SIG-M5 treated with dmso at 0.1 percent for 504 hours (cell line): ENCODE results near the gene RRAD.

ENCODE experiments used
- DNase-seq: peaks from one replicate; lab custom pipeline; 2025; ENCODE audit not compliant: unreplicated experiment; lab: John Stamatoyannopoulos, UW

Gene RRAD

DNA sequence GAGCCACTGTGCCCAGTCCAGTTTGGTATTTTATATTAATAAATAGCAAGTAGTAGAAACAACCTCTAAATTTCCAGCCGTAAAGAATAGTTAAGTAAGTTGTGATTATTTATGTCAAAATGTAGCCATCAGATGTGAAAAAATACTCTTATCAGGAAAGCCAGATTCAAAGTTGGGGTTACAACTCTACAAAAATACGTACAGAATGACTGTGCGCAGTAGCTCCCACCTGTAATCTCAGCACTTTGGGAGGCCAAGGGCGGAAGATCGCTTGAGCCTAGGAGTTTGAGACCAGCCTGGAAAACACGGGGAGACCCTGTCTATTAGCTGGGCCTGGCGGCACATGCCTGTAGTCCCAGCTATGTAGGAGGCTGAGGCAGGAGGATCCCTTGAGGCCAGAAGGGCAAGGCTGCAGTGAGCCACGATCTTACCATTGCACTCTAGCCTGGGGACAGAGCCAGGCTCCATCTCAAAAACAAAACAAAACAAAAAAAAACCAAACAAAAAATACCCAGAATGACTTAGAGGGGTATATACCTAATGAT lies 43.3 kb downstream of the RRAD start:
- DNase-seq: no peak

DNA sequence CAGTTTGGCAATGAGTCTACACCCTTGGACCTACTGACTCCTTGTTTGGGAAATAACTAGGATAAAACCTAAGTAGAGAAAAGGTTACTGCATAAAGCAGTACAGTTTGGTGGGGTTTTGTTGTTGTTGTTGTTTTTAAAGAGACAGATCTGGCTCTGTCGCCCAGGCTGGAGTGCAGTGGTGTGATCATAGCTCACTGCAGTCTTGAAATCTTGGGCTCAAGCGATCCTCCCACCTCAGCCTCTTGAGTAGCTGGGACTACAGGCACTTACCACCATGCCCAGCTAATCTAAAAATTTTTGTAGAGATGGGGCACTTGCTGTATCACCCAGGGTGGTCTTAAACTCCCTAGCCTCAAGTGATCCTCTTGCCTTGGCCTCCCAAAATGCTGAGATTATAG lies 43.8 kb downstream of the RRAD start:
- DNase-seq: no peak

DNA sequence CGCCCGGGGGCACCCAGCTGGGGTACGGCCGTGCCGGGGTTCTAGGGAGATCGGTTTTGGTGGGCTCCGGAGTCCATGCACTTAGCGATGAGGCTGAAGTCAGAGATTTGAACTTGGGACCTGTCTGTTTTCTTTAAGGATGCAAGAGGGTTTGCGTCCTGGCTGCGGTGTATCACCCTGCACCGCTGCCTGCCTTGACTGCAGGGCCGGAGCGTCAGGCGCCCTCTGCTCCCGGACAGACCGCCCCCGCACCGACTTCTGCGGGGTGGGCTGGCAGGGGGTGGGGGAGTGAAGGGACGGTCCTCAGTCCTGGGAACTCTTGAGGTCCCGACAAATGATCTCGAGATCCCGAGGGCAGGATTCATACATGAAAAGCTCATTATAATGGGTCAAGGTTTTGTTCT lies 44.3 kb downstream of the RRAD start:
- no peak for DNase-seq

DNA sequence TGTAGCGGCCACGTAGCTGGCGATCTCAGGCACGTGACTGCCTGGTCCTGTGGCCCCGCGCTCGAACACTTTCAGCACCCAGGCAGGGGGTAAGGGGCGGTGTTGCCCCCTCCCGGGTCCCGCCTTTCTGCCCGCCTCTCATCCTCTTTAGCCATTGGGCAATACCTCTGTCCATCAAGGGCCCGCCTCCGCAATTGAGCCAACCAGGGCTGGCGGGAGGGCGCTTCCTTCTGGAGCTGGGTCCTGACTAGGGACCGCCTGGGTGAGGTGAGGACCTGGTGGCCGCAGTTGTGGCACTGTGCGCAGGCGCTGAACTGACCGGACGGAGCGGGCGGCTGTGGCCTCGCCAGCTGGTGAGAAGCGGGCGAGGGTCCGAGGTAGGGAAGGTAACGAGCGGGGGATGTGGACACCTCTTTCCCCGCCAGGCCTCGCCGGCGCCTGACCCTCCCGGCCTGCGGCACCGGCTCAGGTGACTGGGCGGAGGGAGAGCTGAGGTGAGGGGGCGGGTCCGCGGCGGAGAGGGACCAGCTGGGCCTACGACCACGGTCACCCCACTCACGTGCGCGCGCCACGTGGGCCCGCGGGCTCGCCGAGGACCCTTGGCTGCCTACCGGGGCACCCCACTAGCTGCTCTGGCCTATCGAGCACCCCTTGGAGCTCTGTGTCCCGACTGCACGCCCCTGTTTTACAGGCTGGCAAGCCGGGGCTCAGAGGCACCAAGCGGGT lies 44.9 kb downstream of the RRAD start, which contains the start of gene PDP2:
Gene PDP2, plus strand, starts transcription at position 228 of the 726 bp plus-strand sequence. CDS start 3,770 bp downstream, outside the sequence.
- DNase-seq: peak; percentile 86

DNA sequence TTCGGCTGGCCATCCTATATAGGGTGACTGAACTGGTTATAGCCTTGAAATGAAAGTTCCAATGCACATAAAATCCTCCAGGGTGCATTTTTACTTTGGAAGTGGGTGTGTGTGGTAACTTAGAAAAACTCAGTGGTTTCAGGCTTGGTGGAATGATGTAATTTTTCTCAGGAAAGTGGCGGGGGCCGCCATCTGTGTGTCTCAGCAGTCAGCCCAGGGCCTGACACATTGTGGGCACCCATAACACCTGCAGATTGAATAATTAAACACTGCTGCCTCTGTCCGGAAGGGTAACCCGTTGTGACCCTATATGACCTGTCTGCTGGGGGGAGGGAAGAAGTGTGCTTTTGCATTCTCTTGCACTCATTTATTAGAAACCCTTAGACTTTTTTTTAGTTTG lies 47.3 kb downstream of the RRAD start:
- DNase-seq: peak; percentile 79

DNA sequence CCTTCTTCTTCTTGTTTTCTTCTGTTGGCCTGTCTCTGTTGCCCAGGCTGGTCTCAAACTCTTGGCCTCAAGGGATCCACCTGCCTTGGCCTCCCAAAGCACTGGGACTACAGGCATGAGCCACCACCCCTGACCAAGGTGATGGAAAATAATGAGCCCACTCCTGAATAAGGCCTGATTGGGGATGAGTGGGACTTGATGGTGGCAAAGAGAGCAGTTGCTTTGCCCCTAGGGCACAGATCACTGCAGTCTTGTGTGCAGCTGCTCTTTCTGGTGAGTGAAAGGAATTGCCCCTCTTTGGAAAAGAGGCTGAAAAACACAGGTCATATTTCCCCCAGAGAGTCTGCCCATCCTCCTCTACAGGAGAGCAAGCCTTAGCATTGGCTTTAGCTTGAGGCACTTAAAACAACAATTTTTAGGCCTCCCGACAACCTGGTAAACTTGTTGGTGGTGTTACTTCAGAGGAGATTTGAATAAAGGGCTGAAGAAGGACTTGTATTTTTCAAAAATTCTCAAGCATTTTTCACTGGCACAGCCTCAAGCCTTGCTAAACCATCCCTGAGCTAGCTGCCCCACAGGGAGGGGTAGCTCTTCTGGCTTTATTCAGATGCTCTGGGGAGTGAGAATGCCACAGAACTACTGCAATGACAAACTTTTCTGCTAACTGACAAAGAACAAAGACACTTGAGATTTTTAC lies 51.1 kb downstream of the RRAD start:
- no peak for DNase-seq

DNA sequence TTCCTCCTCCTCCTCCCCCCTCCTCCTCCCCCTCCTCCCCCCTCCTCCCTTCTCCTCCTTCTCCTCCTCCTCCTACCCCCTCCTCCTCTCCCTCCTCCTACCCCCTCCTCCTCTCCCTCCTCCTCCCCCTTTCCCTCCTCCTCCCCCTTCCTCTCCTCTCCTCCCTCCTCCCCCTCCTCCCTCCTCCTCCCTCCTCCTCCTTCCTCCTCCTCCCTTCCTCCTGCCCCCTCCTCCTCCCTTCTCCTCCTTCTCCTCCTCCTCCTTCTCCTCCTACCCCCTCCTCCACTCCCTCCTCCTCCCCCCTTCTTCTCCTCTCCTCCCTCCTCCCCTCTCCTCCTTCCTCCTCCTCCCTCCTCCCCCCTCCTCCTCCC lies 51.7 kb downstream of the RRAD start:
- no peak for DNase-seq

DNA sequence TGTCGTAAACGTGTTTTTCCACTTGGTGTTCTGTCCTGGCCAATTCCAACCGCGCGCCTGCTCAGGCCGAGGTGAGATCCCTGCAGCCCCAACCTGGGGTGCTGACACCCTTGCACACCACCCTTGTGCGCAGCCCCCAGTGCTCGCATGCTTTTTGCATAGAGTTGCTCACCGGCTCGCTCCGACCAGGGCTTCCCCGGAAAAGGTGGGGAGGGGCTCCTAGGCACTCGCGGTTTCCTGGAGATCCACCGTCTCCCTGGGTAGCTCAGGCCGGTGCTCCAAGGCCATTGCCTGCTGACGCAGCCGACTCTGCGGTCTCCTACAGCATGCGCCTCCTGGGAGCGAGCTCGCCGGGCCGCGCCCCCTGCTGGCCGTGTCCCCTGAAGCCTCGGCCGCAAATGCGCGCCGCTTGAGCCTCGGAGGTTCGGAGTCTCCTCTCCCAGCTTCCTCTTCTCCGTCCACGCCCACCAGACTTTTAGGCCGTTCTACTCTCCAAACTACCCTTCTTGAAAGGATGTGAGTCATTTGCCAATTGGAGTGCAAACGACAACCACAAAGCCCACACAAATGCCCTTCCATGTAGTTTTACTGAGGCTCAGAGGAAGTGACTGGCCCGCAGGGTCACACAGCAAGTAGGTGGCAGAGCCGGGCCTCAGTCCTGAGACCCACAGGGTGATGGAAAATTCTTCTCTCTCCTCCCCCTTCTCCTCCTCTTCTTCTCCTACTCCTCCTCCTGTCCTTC lies 52.2 kb downstream of the RRAD start:
- peak; percentile 99 for DNase-seq

DNA sequence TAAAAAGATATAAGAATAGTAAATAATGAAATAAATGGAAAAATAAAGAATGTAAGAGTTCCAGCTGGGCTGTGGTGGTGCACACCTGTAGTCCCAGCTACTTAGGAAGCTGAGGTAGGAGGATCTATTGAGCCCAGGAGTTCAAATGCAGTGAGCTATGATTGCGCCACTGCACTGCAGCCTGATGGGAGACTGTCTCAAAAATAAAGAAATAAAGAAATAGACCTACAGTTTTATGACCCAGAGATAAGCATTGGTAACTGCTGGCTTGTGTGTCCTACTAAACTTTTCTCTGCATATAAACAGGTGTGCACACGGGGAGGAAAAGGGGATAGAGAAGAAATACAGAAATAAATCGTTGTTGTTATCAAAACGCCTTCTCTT lies 52.8 kb downstream of the RRAD start:
- no peak for DNase-seq

DNA sequence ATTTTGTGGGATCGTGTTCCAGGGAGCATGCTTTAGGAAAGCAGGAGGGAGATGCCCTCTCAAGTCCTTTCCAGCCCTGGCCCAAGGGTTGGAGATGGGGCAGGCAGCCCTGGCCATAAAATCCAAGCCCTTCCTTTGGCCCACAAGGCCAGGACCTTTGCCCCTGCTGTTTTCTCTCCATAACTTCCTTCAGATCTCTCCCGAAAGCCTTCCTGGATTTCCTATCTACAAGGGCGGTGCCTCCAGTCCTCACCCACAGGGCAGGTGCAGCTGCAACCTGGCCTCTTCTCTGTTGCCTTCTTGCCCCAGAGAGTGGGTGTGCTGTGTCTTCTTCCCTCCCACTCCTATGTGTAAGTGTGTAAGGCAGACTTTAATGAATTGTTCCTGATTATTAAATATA lies 53.5 kb downstream of the RRAD start:
- DNase-seq: no peak
